Left kidney (tissue), 8 donors: ENCODE data around the gene EIF1AY. TPM values are rescaled to one million over a fixed set of nuclear protein-coding genes. Genes with fewer than 3 reads are reported as not detected.
"Not testable (repeated sequence)": the region's sequence is repeated elsewhere in the genome, so short reads cannot be mapped to it uniquely, and the experiment has no call there.

Source experiments
- DNase-seq: peaks from one replicate; pipeline ENCODE4 v3.0.0-alpha.2; 2013
- long read RNA-seq, 8 donors: transcript quantifications; one replicate each; lab custom pipeline, GENCODE V29; 2026
- polyA plus RNA-seq: library from polyadenylated mRNA; unstranded; fragments of 120-200 nt; gene quantifications from one replicate; pipeline ENCODE4 v1.2.1, GENCODE V29; 2013; ENCODE audit not compliant: insufficient read length

Gene EIF1AY
- 65.6 TPM for polyA plus RNA-seq
- long read RNA-seq, donor 1: 0 reads
- long read RNA-seq, donor 2: 0 reads
- long read RNA-seq, donor 3, transcript EIF1AY-201 (7 exons, 1,390 nt): major isoform, 17 of 21 reads
- long read RNA-seq, donor 3, partial matches to known transcripts: 0 of 21 reads
- long read RNA-seq, donor 3, other reads (novel, unspliced or antisense): 0 of 21 reads
- long read RNA-seq, donor 4: 0 reads
- long read RNA-seq, donor 5, transcript EIF1AY-201 (7 exons, 1,390 nt): major isoform, 51 of 59 reads
- long read RNA-seq, donor 5, partial matches to known transcripts: 5 of 59 reads
- long read RNA-seq, donor 5, other reads (novel, unspliced or antisense): 0 of 59 reads
- long read RNA-seq, donor 6: 0 reads
- long read RNA-seq, donor 7, transcript EIF1AY-201 (7 exons, 1,390 nt): major isoform, 45 of 58 reads
- long read RNA-seq, donor 7, partial matches to known transcripts: 6 of 58 reads
- long read RNA-seq, donor 7, other reads (novel, unspliced or antisense): 0 of 58 reads
- long read RNA-seq, donor 8: 0 reads

GRCh38 chrY:20575531-20576121 is at the start of gene EIF1AY:
EIF1AY (plus strand) TSS chrY:20575776; CDS start chrY:20575872, 96 bp downstream.
- DNase-seq: no peak

GRCh38 chrY:20528435-20528834 is 47.1 kb upstream of the EIF1AY start:
- DNase-seq: no peak

DNA sequence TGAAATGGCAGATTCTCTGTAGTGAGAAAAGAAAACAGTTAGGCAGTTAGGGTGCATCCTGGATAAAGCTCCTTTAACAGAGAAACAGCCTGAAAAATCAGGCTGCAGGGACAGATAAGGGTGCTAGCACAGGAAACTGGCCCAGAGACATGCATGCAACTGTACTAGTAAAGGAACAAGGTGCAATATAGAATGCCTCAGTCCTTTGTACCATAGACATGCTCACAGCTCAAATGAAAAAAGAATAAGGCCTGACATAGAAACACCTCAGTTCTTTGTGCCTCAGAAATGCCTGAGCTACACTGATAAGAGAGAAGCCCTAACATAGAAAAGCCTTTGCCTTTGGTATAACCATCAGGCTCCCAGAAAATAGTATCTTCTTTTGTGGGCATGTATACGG is 37.4 kb upstream of the EIF1AY start:
- DNase-seq: no peak

DNA sequence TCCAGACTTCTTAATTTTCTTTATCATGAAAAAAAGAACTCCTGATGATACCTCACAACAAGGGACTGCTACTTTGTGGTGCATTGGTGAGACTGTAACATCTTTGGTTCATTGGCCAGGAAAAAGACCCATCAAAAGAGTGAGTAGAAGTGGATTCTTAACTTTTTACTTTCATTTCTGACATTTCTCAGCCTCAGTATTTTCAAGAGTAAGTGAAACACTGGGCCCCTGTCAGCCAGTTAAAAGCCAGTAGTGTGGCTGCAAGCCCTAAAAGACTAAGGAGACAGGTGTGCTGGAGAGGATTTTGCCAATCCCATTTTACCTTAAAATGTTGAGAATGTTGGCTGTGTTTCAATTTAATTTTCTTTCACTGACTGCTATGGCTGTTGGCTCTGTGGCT is 36.6 kb upstream of the EIF1AY start:
- DNase-seq: no peak

DNA sequence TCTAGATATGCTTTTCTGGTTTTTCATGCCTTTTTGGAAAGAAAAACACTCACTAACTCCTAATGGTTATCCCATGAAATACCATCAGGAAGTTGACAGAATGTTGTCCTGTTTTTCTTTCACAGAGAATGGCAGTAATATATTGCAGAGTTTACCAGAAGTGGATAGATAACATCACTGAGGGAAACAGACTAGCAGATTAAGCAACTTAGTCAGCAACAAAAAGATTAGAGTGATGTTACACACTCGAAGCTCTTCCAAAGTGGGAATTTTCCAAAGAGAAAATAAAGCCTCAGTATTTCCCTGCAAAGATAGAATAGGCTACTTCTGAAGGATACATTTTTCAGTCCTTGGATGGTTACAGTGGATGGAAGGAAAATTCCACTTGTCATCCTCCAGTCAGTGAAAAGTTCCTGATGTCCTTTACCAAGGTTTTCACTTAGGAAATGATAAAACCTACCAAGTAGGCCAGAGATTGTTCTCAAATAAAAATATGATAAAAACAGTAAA is 31.1 kb upstream of the EIF1AY start:
- DNase-seq: no peak

DNA sequence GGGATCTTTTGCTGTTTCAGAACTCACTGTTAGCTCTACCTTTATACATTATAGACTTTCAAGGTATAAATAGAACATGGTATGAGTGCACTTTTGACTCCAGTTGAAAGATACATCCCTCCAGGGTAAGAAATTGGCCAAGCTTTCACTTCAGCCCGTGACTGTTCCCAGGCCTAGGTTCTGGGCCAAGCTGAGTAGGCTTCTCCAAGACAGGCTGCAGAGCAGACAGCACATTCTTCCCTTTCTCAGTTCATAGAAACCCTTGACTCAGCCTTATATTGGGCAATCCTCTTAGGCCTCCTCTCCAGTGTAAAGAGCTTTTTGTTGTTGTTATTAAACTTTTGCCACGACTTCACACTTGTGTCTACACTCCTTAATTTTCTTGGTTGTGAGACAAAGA is 29.5 kb upstream of the EIF1AY start:
- no peak for DNase-seq

- DNase-seq: no peak
Measured at GRCh38 chrY:20549289-20549688, 26.3 kb upstream of the EIF1AY start.

DNA sequence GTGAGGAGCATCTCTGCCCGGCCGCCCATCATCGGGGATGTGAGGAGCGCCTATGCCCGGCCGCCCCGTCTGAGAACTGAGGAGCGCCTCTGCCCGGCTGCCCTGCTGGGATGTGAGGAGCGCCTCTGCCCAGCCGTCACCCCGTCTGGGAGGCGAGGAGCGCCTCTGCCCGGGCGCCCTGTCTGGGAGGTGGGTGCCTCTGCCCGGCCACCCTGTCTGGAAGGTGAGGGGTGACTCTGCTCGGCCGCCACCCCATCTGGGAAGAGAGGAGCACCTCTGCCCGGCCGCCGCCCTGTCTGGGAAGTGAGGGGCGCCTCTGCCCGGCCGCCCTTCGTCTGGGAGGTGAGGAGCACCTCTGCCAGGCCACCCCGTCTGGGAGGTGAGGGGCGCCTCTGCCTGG is 23.7 kb upstream of the EIF1AY start:
- no peak for DNase-seq

- DNase-seq: not testable (repeated sequence)
Measured at GRCh38 chrY:20552764-20553323, 22.7 kb upstream of the EIF1AY start.

GRCh38 chrY:20555820-20556219 is 19.8 kb upstream of the EIF1AY start:
- no peak for DNase-seq

- no peak for DNase-seq
Measured at GRCh38 chrY:20558677-20559076, 16.9 kb upstream of the EIF1AY start.

GRCh38 chrY:20559873-20560512 is 15.6 kb upstream of the EIF1AY start:
- no peak for DNase-seq

DNA sequence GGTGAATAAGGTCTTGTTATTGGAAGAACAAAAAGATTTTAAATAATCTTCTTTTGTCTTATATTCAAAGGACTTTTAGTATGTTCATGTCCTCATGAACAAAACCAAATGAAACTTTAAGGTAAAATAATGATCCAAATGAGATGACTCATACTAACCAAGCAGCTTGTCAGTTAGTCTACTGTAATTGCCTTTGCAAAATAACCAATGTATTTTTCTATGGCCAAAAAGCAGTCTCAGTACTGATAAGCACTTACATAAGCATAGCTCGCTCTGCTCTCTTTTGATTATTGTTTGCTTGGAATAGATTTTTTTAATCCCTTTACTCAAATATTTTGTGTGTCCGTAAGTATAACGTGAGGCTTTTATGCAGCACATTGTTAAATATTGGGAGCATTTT is 4.3 kb upstream of the EIF1AY start:
- no peak for DNase-seq

- DNase-seq: no peak
Measured at GRCh38 chrY:20576506-20576905, 930 bp downstream of the EIF1AY start.

- no peak for DNase-seq
Measured at GRCh38 chrY:20578206-20578605, 2.6 kb downstream of the EIF1AY start.

DNA sequence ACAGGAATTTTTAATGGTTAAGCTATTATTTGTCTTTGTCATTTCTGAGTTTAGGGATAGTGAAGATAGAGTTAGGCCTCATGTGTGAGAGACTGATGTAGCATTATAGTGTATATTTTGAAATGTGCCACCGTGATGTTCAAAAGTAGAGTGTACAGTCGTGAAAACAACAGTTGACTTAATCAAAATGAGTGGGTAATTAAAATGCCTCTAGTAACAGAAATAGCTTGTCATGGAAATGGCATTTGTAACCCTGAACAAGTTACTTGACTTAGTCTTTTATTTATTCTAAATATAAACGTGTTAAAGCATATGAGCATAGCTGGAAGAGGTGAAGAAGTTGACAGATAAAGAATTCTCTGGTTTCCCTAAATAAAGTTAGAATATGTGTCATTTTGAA is 6.1 kb downstream of the EIF1AY start:
- DNase-seq: no peak

DNA sequence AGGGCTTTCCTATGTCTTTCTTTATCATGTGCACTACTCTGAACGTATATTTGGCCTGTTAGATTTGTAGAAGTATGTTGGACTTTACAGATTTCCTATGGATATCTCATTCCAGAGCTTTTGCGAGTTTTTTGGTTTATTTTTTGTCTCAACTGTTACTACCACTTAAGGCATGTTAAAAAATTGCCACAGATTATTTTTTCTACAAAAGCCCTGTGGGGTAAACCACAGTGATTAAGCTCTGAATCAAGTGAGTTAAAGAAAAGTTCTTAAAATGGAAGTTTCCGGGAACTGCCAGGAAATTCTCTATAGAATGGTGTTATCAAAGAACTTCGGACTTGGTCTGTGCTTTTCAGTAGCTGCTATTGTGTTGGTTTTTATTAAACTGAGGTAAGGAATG is 10.6 kb downstream of the EIF1AY start:
- no peak for DNase-seq

Other genes with a start within 250 kb of the EIF1AY start
- gene RPS4Y2, start 180.3 kb downstream of the EIF1AY start, polyA plus RNA-seq: 0.30 TPM